Measurements from ENCODE around the gene CAPN8. TPM values are rescaled to one million over a fixed set of nuclear protein-coding genes. Genes with fewer than 3 reads are reported as not detected.

The CAPN8 gene
- total RNA-seq, 1 donor from 2014 or later = not detected

- Mint-ChIP-seq H3K27ac (ENCODE audit: unreplicated experiment) (no peak overlapping the region), H3K4me1 (ENCODE audit: unreplicated experiment) (peaks cover 22% of the 10 kb centered on the region), H3K4me3 (ENCODE audit: unreplicated experiment) (no peak overlapping the region), H3K9me3 (ENCODE audit: unreplicated experiment) (no peaks in the 10 kb centered on the region), H3K36me3 (ENCODE audit: unreplicated experiment) (no peaks in the 10 kb centered on the region), H3K27me3 (ENCODE audit: unreplicated experiment) (no peaks in the 10 kb centered on the region)
- no peak for DNase-seq (ENCODE audit: extremely low spot score, unreplicated experiment)
- TF ChIP-seq CTCF (IDR thresholded peaks at IDR 0.05) = no peak
Measured at GRCh38 chr1:223695014-223695548, 29.6 kb upstream of the CAPN8 start.

- H3K4me1 Mint-ChIP-seq (ENCODE audit: unreplicated experiment) = peaks cover 4% of the 10 kb centered on the region
- no peak for TF ChIP-seq CTCF (IDR thresholded peaks at IDR 0.05)
- H3K27me3 Mint-ChIP-seq (ENCODE audit: unreplicated experiment) = peaks cover 17% of the 10 kb centered on the region
- DNase-seq (ENCODE audit: extremely low spot score, unreplicated experiment) = no peak
- H3K4me3 Mint-ChIP-seq (ENCODE audit: unreplicated experiment) = no peak overlapping the region
- no peaks in the 10 kb centered on the region for H3K9me3 Mint-ChIP-seq (ENCODE audit: unreplicated experiment)
- no peaks in the 10 kb centered on the region for H3K36me3 Mint-ChIP-seq (ENCODE audit: unreplicated experiment)
- no peak overlapping the region for H3K27ac Mint-ChIP-seq (ENCODE audit: unreplicated experiment)
Measured at GRCh38 chr1:223691121-223691520, 25.6 kb upstream of the CAPN8 start.

- no peaks in the 10 kb centered on the region for H3K36me3 Mint-ChIP-seq (ENCODE audit: unreplicated experiment)
- no peak for DNase-seq (ENCODE audit: extremely low spot score, unreplicated experiment)
- no peak overlapping the region for H3K4me3 Mint-ChIP-seq (ENCODE audit: unreplicated experiment)
- no peak for TF ChIP-seq CTCF (IDR thresholded peaks at IDR 0.05)
- H3K27me3 Mint-ChIP-seq (ENCODE audit: unreplicated experiment) = peaks cover 54% of the 10 kb centered on the region
- H3K9me3 Mint-ChIP-seq (ENCODE audit: unreplicated experiment) = no peaks in the 10 kb centered on the region
- H3K4me1 Mint-ChIP-seq (ENCODE audit: unreplicated experiment) = no peaks in the 10 kb centered on the region
- H3K27ac Mint-ChIP-seq (ENCODE audit: unreplicated experiment) = no peak overlapping the region
Measured at GRCh38 chr1:223684488-223684792, 18.9 kb upstream of the CAPN8 start.

- no peak overlapping the region for H3K27ac Mint-ChIP-seq (ENCODE audit: unreplicated experiment)
- peak; percentile 69 for TF ChIP-seq CTCF (IDR thresholded peaks at IDR 0.05)
- no peaks in the 10 kb centered on the region for H3K9me3 Mint-ChIP-seq (ENCODE audit: unreplicated experiment)
- H3K4me3 Mint-ChIP-seq (ENCODE audit: unreplicated experiment) = no peak overlapping the region
- DNase-seq (ENCODE audit: extremely low spot score, unreplicated experiment) = no peak
- no peaks in the 10 kb centered on the region for H3K36me3 Mint-ChIP-seq (ENCODE audit: unreplicated experiment)
- no peaks in the 10 kb centered on the region for H3K4me1 Mint-ChIP-seq (ENCODE audit: unreplicated experiment)
- peaks cover 53% of the 10 kb centered on the region for H3K27me3 Mint-ChIP-seq (ENCODE audit: unreplicated experiment)
Measured at GRCh38 chr1:223683586-223684487, 18.3 kb upstream of the CAPN8 start.

GRCh38 chr1:223682502-223682901, 17.0 kb upstream of the CAPN8 start:
- no peak for TF ChIP-seq CTCF (IDR thresholded peaks at IDR 0.05)
- Mint-ChIP-seq H3K27me3 (ENCODE audit: unreplicated experiment) (peaks cover 50% of the 10 kb centered on the region), H3K4me3 (ENCODE audit: unreplicated experiment) (no peak overlapping the region), H3K36me3 (ENCODE audit: unreplicated experiment) (no peaks in the 10 kb centered on the region), H3K9me3 (ENCODE audit: unreplicated experiment) (no peaks in the 10 kb centered on the region), H3K27ac (ENCODE audit: unreplicated experiment) (no peak overlapping the region), H3K4me1 (ENCODE audit: unreplicated experiment) (no peaks in the 10 kb centered on the region)
- DNase-seq (ENCODE audit: extremely low spot score, unreplicated experiment) = no peak
